Mesothelial cell of epicardium (in vitro differentiated cells): Measurements from ENCODE around the gene NT5C1A. TPM values are rescaled to one million over a fixed set of nuclear protein-coding genes. Genes with fewer than 3 reads are reported as not detected.

Experiments
- DNase-seq, 2 experiments: peaks; one replicate each; pipeline ENCODE4 v3.0.0; 2021; ENCODE audit warnings: low spot score in 2 of 2; ENCODE audit not compliant: unreplicated experiment in 2 of 2
- H3K27ac Mint-ChIP-seq: 2 replicates; pipeline ENCODE4 v1.8.0; 2021; ENCODE audit warnings: mixed read lengths
- H3K27me3 Mint-ChIP-seq: 2 replicates; pipeline ENCODE4 v1.8.0; 2021; ENCODE audit warnings: low read depth, mixed read lengths
- H3K36me3 Mint-ChIP-seq: 2 replicates; pipeline ENCODE4 v1.8.0; 2021; ENCODE audit warnings: mixed read lengths
- H3K4me1 Mint-ChIP-seq: 2 replicates; pipeline ENCODE4 v1.8.0; 2021; ENCODE audit warnings: mixed read lengths
- H3K4me3 Mint-ChIP-seq: 2 replicates; pipeline ENCODE4 v1.8.0; 2021; ENCODE audit warnings: mild to moderate bottlenecking, moderate library complexity, mixed read lengths
- H3K9me3 Mint-ChIP-seq: 2 replicates; pipeline ENCODE4 v1.8.0; 2021; ENCODE audit warnings: mixed read lengths
- CTCF ChIP-seq: fragments of 200-600 bp; sonication (generic); IDR thresholded peaks from one replicate; pipeline ENCODE4 v1.5.0; 2021; ENCODE audit warnings: antibody characterized with exemption; ENCODE audit not compliant: unreplicated experiment
- total RNA-seq: library from RNA; stranded (reverse); gene quantifications from 3 replicates; pipeline ENCODE4 v1.2.1, GENCODE V29; 2021

Gene NT5C1A
- total RNA-seq, 1 donor from 2014 or later: not detected

GRCh38 chr1:39643705-39644104 is 28.2 kb downstream of the NT5C1A start:
- no peak overlapping the region for H3K27ac Mint-ChIP-seq
- no peak for DNase-seq
- no peak overlapping the region for H3K4me3 Mint-ChIP-seq
- no peaks in the 10 kb centered on the region for H3K36me3 Mint-ChIP-seq
- no peak for TF ChIP-seq CTCF
- H3K27me3 Mint-ChIP-seq: peaks cover 33% of the 10 kb centered on the region
- peaks cover 24% of the 10 kb centered on the region for H3K4me1 Mint-ChIP-seq
- no peaks in the 10 kb centered on the region for H3K9me3 Mint-ChIP-seq

GRCh38 chr1:39642796-39643195 is 29.1 kb downstream of the NT5C1A start:
- DNase-seq: no peak
- no peak overlapping the region for H3K4me3 Mint-ChIP-seq
- H3K9me3 Mint-ChIP-seq: no peaks in the 10 kb centered on the region
- TF ChIP-seq CTCF: no peak
- peaks cover 22% of the 10 kb centered on the region for H3K4me1 Mint-ChIP-seq
- no peak overlapping the region for H3K27ac Mint-ChIP-seq
- no peaks in the 10 kb centered on the region for H3K36me3 Mint-ChIP-seq
- H3K27me3 Mint-ChIP-seq: peaks cover 42% of the 10 kb centered on the region

GRCh38 chr1:39640861-39641260 is 31.0 kb downstream of the NT5C1A start:
- Mint-ChIP-seq H3K27me3 (peaks cover 62% of the 10 kb centered on the region), H3K4me3 (no peak overlapping the region), H3K27ac (no peak overlapping the region), H3K36me3 (no peaks in the 10 kb centered on the region), H3K9me3 (no peaks in the 10 kb centered on the region), H3K4me1 (peaks cover 7% of the 10 kb centered on the region)
- no peak for TF ChIP-seq CTCF
- DNase-seq: no peak

- peak; percentile 46 to 56 for DNase-seq
- H3K27me3 Mint-ChIP-seq: peaks cover 75% of the 10 kb centered on the region
- H3K4me1 Mint-ChIP-seq: peaks cover 12% of the 10 kb centered on the region
- H3K27ac Mint-ChIP-seq: no peak within 1 kb of the TSS
- H3K36me3 Mint-ChIP-seq: no peaks in the 10 kb centered on the region
- H3K4me3 Mint-ChIP-seq: peak within 1 kb of the TSS; percentile 58
- no peaks in the 10 kb centered on the region for H3K9me3 Mint-ChIP-seq
- TF ChIP-seq CTCF: no peak
Observed at GRCh38 chr1:39639305-39640130, 32.4 kb downstream of the NT5C1A start, which contains the start of gene HEYL. HEYL (minus strand) TSS chr1:39639643; CDS start chr1:39639625, 18 bp downstream.

- Mint-ChIP-seq H3K27me3 (peaks cover 81% of the 10 kb centered on the region), H3K4me3 (peak overlapping the region; percentile 58), H3K4me1 (peaks cover 15% of the 10 kb centered on the region), H3K27ac (no peak overlapping the region), H3K9me3 (no peaks in the 10 kb centered on the region), H3K36me3 (no peaks in the 10 kb centered on the region)
- DNase-seq: no peak
- TF ChIP-seq CTCF: no peak
Observed at GRCh38 chr1:39638965-39639304, 33.0 kb downstream of the NT5C1A start.
